Mesenchymal stem cell (in vitro differentiated cells and primary cell): Measurements from ENCODE around the gene LGALS3BP.

ENCODE experiments used
- DNase-seq: peaks from one replicate; pipeline ENCODE4 v3.0.0-alpha.2; 2013
- H2AFZ ChIP-seq: one replicate; pipeline ENCODE4 v1.6.1; 2013; ENCODE audit warnings: low read depth, mild to moderate bottlenecking, control low read depth, inconsistent platforms, low read length, moderate library complexity
- H2AK5ac ChIP-seq: 2 replicates; pipeline ENCODE4 v1.6.1; 2013; ENCODE audit warnings: low read length, moderate library complexity, mild to moderate bottlenecking, inconsistent platforms; ENCODE audit not compliant: severe bottlenecking
- H2BK120ac ChIP-seq: one replicate; pipeline ENCODE4 v1.6.1; 2013; ENCODE audit warnings: low read depth, mild to moderate bottlenecking, inconsistent platforms, low read length, moderate library complexity
- H2BK12ac ChIP-seq, 2 experiments: one replicate each; pipeline ENCODE4 v1.6.1; 2013; ENCODE audit warnings: inconsistent platforms in 2 of 2, low read length in 2 of 2, mild to moderate bottlenecking in 2 of 2, moderate library complexity in 2 of 2, control low read depth in 1 of 2
- H2BK15ac ChIP-seq: one replicate; pipeline ENCODE4 v1.6.1; 2013; ENCODE audit warnings: mild to moderate bottlenecking, low read depth, inconsistent platforms; ENCODE audit not compliant: poor library complexity, severe bottlenecking
- H2BK5ac ChIP-seq: 2 replicates; pipeline ENCODE4 v1.6.1; 2013; ENCODE audit warnings: low read depth, mild to moderate bottlenecking, low read length, control low read depth, inconsistent platforms; ENCODE audit not compliant: poor library complexity, severe bottlenecking
- H3K14ac ChIP-seq, 2 experiments: one replicate each; pipeline ENCODE4 v1.6.1; 2013; ENCODE audit warnings: inconsistent platforms in 2 of 2, low read length in 2 of 2, control low read depth in 1 of 2, mild to moderate bottlenecking in 1 of 2, moderate library complexity in 1 of 2
- H3K18ac ChIP-seq, 2 experiments: one replicate each; pipeline ENCODE4 v1.6.1; 2013; ENCODE audit warnings: inconsistent platforms in 2 of 2, low read length in 2 of 2, control low read depth in 1 of 2, low read depth in 1 of 2, mild to moderate bottlenecking in 1 of 2
- H3K23ac ChIP-seq, 2 experiments: one replicate each; pipeline ENCODE4 v1.6.1; 2013; ENCODE audit warnings: inconsistent platforms in 2 of 2, low read length in 2 of 2, mild to moderate bottlenecking in 2 of 2, moderate library complexity in 2 of 2, control low read depth in 1 of 2
- H3K27ac ChIP-seq: 2 replicates; pipeline ENCODE4 v1.5.1; 2013; ENCODE audit warnings: mild to moderate bottlenecking, moderate library complexity, low read length, control low read depth, inconsistent platforms; ENCODE audit not compliant: poor library complexity, severe bottlenecking
- H3K27me3 ChIP-seq, 2 experiments: 2 replicates each; pipeline versions ENCODE4 v1.6.1 to v1.7.0; 2013; ENCODE audit warnings: low read length in 2 of 2, mild to moderate bottlenecking in 2 of 2, moderate library complexity in 2 of 2, control low read depth in 1 of 2, inconsistent platforms in 1 of 2; ENCODE audit not compliant: control insufficient read depth in 1 of 2, insufficient read depth in 1 of 2
- H3K36me3 ChIP-seq, 2 experiments: 2 replicates each; pipeline versions ENCODE4 v1.6.1 to v1.7.0; 2013; ENCODE audit warnings: low read length in 2 of 2, control low read depth in 1 of 2, inconsistent platforms in 1 of 2, low read depth in 1 of 2, mild to moderate bottlenecking in 1 of 2; ENCODE audit not compliant: insufficient read depth in 2 of 2, control insufficient read depth in 1 of 2
- H3K4ac ChIP-seq, 2 experiments: one replicate each; pipeline ENCODE4 v1.6.1; 2013; ENCODE audit warnings: inconsistent platforms in 2 of 2, low read length in 2 of 2, mild to moderate bottlenecking in 2 of 2, moderate library complexity in 2 of 2, control low read depth in 1 of 2, low read depth in 1 of 2
- H3K4me1 ChIP-seq: 2 replicates; pipeline ENCODE4 v1.6.1; 2013; ENCODE audit warnings: low read depth, low read length, control low read depth; ENCODE audit not compliant: control insufficient read depth, insufficient read depth
- H3K4me2 ChIP-seq: 2 replicates; pipeline ENCODE4 v1.6.1; 2013; ENCODE audit warnings: low read length, mild to moderate bottlenecking, inconsistent platforms; ENCODE audit not compliant: poor library complexity, severe bottlenecking
- H3K4me3 ChIP-seq, 2 experiments: 2 replicates each; pipeline versions ENCODE4 v1.5.1 to v1.7.0; 2013; ENCODE audit warnings: low read length in 2 of 2, mild to moderate bottlenecking in 2 of 2, control low read depth in 1 of 2, low read depth in 1 of 2; ENCODE audit not compliant: insufficient read depth in 1 of 2
- H3K79me1 ChIP-seq: replicated peaks from 2 replicates; pipeline ENCODE4 v1.6.1; 2013; ENCODE audit warnings: mild to moderate bottlenecking, control low read depth, low read length, inconsistent platforms; ENCODE audit not compliant: poor library complexity, severe bottlenecking
- H3K9ac ChIP-seq: 2 replicates; pipeline ENCODE4 v1.7.0; 2013; ENCODE audit warnings: mild to moderate bottlenecking, low read length, moderate library complexity
- H3K9me3 ChIP-seq: 2 replicates; pipeline ENCODE4 v1.7.0; 2013; ENCODE audit warnings: mild to moderate bottlenecking, low read length; ENCODE audit not compliant: control insufficient read depth
- H4K8ac ChIP-seq: one replicate; pipeline ENCODE4 v1.6.1; 2013; ENCODE audit warnings: inconsistent platforms, mild to moderate bottlenecking, low read length, moderate library complexity
- H4K91ac ChIP-seq: one replicate; pipeline ENCODE4 v1.6.1; 2013; ENCODE audit warnings: mild to moderate bottlenecking, low read length, inconsistent platforms
- WGBS: methylation state at CpG from one replicate; pipeline ENCODE4 v1.1.7; 2013; ENCODE audit warnings: mixed read lengths; 5-methylcytosine and 5-hydroxymethylcytosine counted together

LGALS3BP gene

DNA sequence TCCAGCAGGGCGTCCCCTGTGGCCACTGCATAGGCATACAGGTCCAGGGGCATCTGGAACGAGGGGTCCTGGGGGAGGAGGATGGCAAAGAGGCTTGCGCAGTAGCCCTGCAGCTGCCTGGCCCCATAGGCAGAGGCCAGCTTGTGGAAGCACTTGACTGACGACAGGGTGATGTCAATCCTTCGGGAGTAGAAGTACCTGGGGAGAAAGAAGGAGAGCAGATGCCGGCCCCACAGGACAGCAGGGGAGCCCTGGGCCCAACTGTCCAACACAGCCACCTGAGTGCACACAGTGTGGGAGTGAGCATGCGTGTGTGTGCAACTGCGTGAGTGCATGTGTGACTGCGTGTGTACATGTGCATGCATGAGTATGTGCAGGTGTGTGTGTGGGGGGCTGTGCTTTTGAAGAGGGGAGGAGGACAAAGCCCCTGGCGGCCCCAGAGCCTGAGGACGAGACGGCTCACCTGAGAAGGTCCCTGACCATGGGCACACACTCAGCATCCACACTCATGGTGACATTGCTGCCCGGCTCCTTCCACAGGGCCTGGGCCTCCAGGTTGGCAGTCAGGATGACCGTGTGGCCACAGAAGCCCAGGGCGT lies 7.1 kb downstream of the LGALS3BP start:
- Histone ChIP-seq H2AK5ac (no peak overlapping the region), H3K14ac (no peak overlapping the region), H3K27me3 (no peaks in the 10 kb centered on the region), H3K18ac (no peak overlapping the region), H2BK15ac (no peak overlapping the region), H2AFZ (no peak overlapping the region), H3K4me3 (no peak overlapping the region), H4K91ac (no peak overlapping the region), H3K23ac (no peak overlapping the region), H3K9ac (no peak overlapping the region), H3K79me1 (peaks cover 43% of the 10 kb centered on the region), H4K8ac (no peak overlapping the region), H3K27ac (no peak overlapping the region), H2BK12ac (no peak overlapping the region), H2BK120ac (no peak overlapping the region), H3K9me3 (no peaks in the 10 kb centered on the region), H3K4me1 (peaks cover 48% of the 10 kb centered on the region), H3K36me3 (peaks cover 70 to 85% of the 10 kb centered on the region in 2 experiments), H2BK5ac (no peak overlapping the region), H3K4ac (no peak overlapping the region), H3K4me2 (no peak overlapping the region)
- DNase-seq = no peak
- 95% methylated on average over 15 of the region's 15 CpGs for WGBS

DNA sequence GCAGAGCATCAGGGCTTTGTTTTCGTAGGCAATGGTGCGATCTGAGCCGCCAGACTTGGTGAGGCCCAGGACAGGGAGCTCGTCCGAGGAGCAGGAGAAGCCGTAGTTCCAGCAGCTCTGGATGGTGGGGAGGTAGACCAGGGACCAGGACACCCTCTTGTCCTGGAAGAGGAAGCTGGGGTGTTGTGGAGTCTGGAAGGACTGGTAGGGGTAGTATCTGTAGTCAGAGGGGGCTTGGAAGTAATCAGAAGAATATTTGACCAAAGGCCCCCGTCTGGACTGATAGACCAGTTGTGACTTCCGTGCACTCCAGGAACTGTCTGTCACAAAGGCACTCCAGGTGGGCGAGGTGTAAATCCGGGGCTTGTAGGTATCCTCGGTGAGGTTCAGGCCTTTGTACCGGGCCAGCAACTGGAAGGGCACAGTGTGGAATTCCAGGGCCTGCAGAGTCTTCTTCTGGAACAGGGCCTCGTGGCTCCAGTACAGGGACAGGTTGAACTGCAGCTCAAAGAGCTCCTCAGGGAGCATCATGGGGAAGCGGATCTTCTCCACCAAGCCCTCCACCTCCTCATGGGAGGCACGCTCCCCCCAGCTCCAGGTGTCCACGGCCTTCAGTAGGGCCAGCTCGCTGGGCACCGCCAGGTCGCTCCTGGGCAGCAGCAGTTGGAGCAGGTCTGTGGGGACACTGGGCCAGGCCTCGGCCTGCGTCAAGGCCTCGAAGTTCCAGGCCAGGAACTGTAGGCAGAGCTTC lies 7.8 kb downstream of the LGALS3BP start:
- Histone ChIP-seq H3K23ac (no peak overlapping the region), H3K9ac (peak overlapping the region; percentile 58), H3K79me1 (peaks cover 40% of the 10 kb centered on the region), H2BK12ac (no peak overlapping the region), H3K27me3 (no peaks in the 10 kb centered on the region), H3K4me1 (peaks cover 42% of the 10 kb centered on the region), H3K18ac (no peak overlapping the region), H3K27ac (no peak overlapping the region), H2BK120ac (no peak overlapping the region), H2AK5ac (no peak overlapping the region), H4K91ac (peak overlapping the region; percentile 19), H3K9me3 (no peaks in the 10 kb centered on the region), H2BK5ac (no peak overlapping the region), H3K4me2 (no peak overlapping the region), H2BK15ac (no peak overlapping the region), H3K4ac (peak overlapping the region in 1 of 2 experiments; percentile 61), H3K14ac (no peak overlapping the region), H3K36me3 (peaks cover 70 to 85% of the 10 kb centered on the region in 2 experiments), H4K8ac (peak overlapping the region; percentile 83), H2AFZ (no peak overlapping the region), H3K4me3 (no peak overlapping the region)
- no peak for DNase-seq
- 88% methylated on average over 22 of the region's 22 CpGs for WGBS

DNA sequence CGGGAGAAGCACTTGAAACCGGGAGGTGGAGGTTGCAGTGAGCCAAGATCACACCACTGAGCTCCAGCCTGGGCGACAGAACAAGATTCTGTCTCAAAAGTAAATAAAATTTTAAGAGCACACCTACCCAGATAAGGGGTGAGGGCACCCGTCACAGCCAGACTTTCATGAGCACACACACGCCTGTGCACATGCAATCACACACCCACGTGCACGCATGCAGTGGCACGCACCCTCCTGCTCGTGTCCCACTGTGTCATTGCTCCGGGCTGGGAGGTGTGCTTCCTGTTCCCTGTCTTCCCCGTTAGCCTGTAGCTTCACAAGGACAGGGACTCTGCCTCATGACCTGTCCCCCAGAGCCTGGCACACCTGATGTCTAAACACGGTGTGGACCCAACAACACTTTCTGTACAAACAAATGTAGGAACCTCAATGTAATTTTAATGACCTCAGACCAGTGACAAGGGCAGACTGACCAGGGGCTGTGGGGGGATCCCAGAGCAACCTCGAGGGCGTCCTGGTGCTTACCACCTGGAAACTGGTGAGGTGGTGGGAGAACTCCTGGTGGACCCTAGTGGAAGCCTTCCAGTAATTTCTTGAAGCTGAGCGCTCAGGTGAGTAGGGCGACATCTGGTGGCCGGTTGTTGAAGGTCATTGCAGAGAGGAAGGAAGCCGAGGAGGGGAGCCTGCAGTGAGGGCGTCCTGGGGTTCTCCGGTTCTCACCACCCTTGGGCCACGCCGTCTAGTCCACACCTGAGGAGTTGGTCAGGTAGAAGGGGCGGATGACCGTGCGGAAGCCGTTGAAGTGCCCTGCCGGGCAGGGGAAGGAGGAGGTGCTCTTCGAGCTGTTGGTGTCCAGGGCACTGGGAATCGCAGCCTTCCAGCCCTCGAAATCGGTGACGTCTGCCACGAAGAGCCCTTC lies 8.6 kb downstream of the LGALS3BP start:
- H3K27ac ChIP-seq = no peak overlapping the region
- H3K9ac ChIP-seq = peak overlapping the region; percentile 58
- H3K27me3 ChIP-seq = no peaks in the 10 kb centered on the region
- H2AFZ ChIP-seq = no peak overlapping the region
- H3K4me3 ChIP-seq = no peak overlapping the region
- peaks cover 31% of the 10 kb centered on the region for H3K79me1 ChIP-seq
- DNase-seq = peak; percentile 76
- WGBS = 56% methylated on average over 32 of the region's 33 CpGs
- no peak overlapping the region for H2AK5ac ChIP-seq
- no peak overlapping the region for H2BK5ac ChIP-seq
- peak overlapping the region in 1 of 2 experiments; percentile 87 for H3K14ac ChIP-seq
- H2BK12ac ChIP-seq = peak overlapping the region; percentile 68 to 85
- H3K4ac ChIP-seq = peak overlapping the region in 1 of 2 experiments; percentile 61
- H3K23ac ChIP-seq = no peak overlapping the region
- peaks cover 34% of the 10 kb centered on the region for H3K4me1 ChIP-seq
- peak overlapping the region; percentile 52 for H4K91ac ChIP-seq
- peak overlapping the region in 1 of 2 experiments; percentile 43 for H3K18ac ChIP-seq
- H3K9me3 ChIP-seq = no peaks in the 10 kb centered on the region
- no peak overlapping the region for H2BK15ac ChIP-seq
- H2BK120ac ChIP-seq = no peak overlapping the region
- peak overlapping the region; percentile 83 for H4K8ac ChIP-seq
- H3K36me3 ChIP-seq = peaks cover 72 to 83% of the 10 kb centered on the region in 2 experiments
- no peak overlapping the region for H3K4me2 ChIP-seq

DNA sequence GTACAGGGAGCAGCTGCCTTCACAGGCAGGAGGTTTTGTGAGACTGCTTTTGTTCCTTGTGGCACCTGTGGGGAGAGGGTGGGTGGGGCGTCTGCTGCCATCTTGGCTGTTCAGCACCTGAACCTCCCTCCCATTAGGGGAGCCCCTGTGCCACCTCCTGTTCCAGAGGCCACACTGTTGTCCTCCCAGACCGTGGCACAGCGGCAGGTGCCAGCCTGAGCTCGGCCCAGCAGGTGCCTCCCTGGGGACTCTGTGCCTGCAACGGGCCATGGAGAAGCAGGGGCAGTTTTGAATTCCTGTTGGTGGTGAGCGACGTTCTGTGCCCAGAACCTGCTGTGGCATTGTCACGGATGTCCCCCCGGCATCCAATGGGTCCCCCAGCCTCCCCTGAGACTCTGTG lies 9.9 kb downstream of the LGALS3BP start:
- Histone ChIP-seq H3K36me3 (peaks cover 76% of the 10 kb centered on the region in 2 experiments), H2BK5ac (no peak overlapping the region), H2BK120ac (no peak overlapping the region), H3K18ac (no peak overlapping the region), H2BK15ac (no peak overlapping the region), H3K4me3 (no peak overlapping the region), H4K91ac (no peak overlapping the region), H3K4me1 (peaks cover 30% of the 10 kb centered on the region), H2AFZ (no peak overlapping the region), H2AK5ac (no peak overlapping the region), H3K4ac (no peak overlapping the region), H3K27me3 (no peaks in the 10 kb centered on the region), H3K9ac (no peak overlapping the region), H4K8ac (no peak overlapping the region), H3K14ac (no peak overlapping the region), H3K23ac (no peak overlapping the region), H3K9me3 (no peaks in the 10 kb centered on the region), H3K4me2 (no peak overlapping the region), H2BK12ac (no peak overlapping the region), H3K79me1 (peaks cover 30% of the 10 kb centered on the region), H3K27ac (no peak overlapping the region)
- 95% methylated on average over 8 of the region's 9 CpGs for WGBS
- no peak for DNase-seq
